Hepatocyte (in vitro differentiated cells): ENCODE measurements around the gene ATXN1.

ENCODE experiments used
- EZH2 ChIP-seq: fragments of 200-600 bp; sonication (generic); IDR thresholded peaks from 2 replicates; pipeline ENCODE4 v1.6.1; 2016; ENCODE audit warnings: antibody characterized with exemption, mild to moderate bottlenecking, borderline replicate concordance
- TF ChIP-seq, protein P1 (sequence below): fragments of 200-600 bp; sonication (generic); IDR thresholded peaks from 2 replicates; pipeline ENCODE4 v1.5.1; 2016; ENCODE audit warnings: antibody characterized with exemption, mild to moderate bottlenecking; ENCODE audit not compliant: poor library complexity

DNA sequence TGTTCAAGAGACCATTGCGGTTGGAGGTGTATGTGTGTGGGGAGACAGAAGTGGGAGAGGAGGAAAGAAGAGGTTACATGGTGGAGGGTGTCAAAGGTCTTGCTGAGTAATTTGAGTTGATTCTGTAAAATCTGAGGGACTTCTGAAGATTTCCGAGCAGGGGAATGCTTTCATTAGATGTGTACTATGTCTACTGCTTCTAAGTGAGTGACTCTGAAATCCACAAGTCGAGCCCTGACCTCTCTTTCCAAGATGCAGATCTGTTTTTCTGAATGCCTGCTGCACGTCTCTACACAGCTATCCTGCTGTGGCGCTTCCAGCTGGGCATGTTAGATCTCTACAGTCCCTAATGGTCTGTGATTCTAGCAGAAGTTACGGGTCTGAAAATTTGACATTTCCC is 209.8 kb downstream of the ATXN1 start:
- TF ChIP-seq EZH2, result no peak
- TF ChIP-seq, protein P1, sequence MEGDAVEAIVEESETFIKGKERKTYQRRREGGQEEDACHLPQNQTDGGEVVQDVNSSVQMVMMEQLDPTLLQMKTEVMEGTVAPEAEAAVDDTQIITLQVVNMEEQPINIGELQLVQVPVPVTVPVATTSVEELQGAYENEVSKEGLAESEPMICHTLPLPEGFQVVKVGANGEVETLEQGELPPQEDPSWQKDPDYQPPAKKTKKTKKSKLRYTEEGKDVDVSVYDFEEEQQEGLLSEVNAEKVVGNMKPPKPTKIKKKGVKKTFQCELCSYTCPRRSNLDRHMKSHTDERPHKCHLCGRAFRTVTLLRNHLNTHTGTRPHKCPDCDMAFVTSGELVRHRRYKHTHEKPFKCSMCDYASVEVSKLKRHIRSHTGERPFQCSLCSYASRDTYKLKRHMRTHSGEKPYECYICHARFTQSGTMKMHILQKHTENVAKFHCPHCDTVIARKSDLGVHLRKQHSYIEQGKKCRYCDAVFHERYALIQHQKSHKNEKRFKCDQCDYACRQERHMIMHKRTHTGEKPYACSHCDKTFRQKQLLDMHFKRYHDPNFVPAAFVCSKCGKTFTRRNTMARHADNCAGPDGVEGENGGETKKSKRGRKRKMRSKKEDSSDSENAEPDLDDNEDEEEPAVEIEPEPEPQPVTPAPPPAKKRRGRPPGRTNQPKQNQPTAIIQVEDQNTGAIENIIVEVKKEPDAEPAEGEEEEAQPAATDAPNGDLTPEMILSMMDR, result no peak
